Measurements from ENCODE around the gene SPSB1.

Gene SPSB1

GRCh38 chr1:9278116-9278515, 14.6 kb upstream of the SPSB1 start:
- TF ChIP-seq CTCF (IDR thresholded peaks at IDR 0.05; ENCODE audit: extremely low read depth, insufficient read depth, missing control alignments), result no peak
- DNase-seq (ENCODE audit: low spot score), result no peak
- in situ Hi-C loops (cut with MboI; ENCODE audit: low pct_unique_long_range_greater_than_20kb, low sequenced_read_pairs, unreplicated experiment), result no loop called here

GRCh38 chr1:9278585-9279153, 14.0 kb upstream of the SPSB1 start:
- no peak for DNase-seq (ENCODE audit: low spot score)
- in situ Hi-C loops (cut with MboI; ENCODE audit: low pct_unique_long_range_greater_than_20kb, low sequenced_read_pairs, unreplicated experiment), result no loop called here
- TF ChIP-seq CTCF (IDR thresholded peaks at IDR 0.05; ENCODE audit: extremely low read depth, insufficient read depth, missing control alignments), result no peak

- no peak for TF ChIP-seq CTCF (IDR thresholded peaks at IDR 0.05; ENCODE audit: extremely low read depth, insufficient read depth, missing control alignments)
- DNase-seq (ENCODE audit: low spot score), result no peak
- in situ Hi-C loops (cut with MboI; ENCODE audit: low pct_unique_long_range_greater_than_20kb, low sequenced_read_pairs, unreplicated experiment), result no loop called here
Measured at GRCh38 chr1:9279172-9279840, 13.4 kb upstream of the SPSB1 start.

GRCh38 chr1:9280015-9280860, 12.5 kb upstream of the SPSB1 start:
- in situ Hi-C loops (cut with MboI; ENCODE audit: low pct_unique_long_range_greater_than_20kb, low sequenced_read_pairs, unreplicated experiment), result loop anchor here (10.0 kb wide), 2 partner anchors 175 to 215 kb away; no protein-coding TSS in a partner anchor
- peak; percentile 66 for DNase-seq (ENCODE audit: low spot score)
- no peak for TF ChIP-seq CTCF (IDR thresholded peaks at IDR 0.05; ENCODE audit: extremely low read depth, insufficient read depth, missing control alignments)

- no peak for DNase-seq (ENCODE audit: low spot score)
- TF ChIP-seq CTCF (IDR thresholded peaks at IDR 0.05; ENCODE audit: extremely low read depth, insufficient read depth, missing control alignments), result no peak
- in situ Hi-C loops (cut with MboI; ENCODE audit: low pct_unique_long_range_greater_than_20kb, low sequenced_read_pairs, unreplicated experiment), result loop anchor here (10.0 kb wide), 2 partner anchors 174 to 214 kb away; no protein-coding TSS in a partner anchor
Measured at GRCh38 chr1:9281071-9281827, 11.4 kb upstream of the SPSB1 start.

Measured in GM13977 (cell line).